SKM-1 treated with dmso at 0.1 percent for 144 hours (cell line): ENCODE data around the gene SF3A2.

Experiments
- DNase-seq: peaks from one replicate; lab custom pipeline; 2025; ENCODE audit not compliant: unreplicated experiment; lab: John Stamatoyannopoulos, UW

Gene SF3A2

GRCh38 chr19:2239771-2240770 is 3.4 kb downstream of the SF3A2 start:
- DNase-seq, result no peak

GRCh38 chr19:2240881-2241760 is 4.5 kb downstream of the SF3A2 start:
- DNase-seq, result no peak

GRCh38 chr19:2242092-2242537 is 5.5 kb downstream of the SF3A2 start:
- no peak for DNase-seq

- DNase-seq, result no peak
Observed at GRCh38 chr19:2242816-2243215, 6.2 kb downstream of the SF3A2 start.

GRCh38 chr19:2243274-2244124 is 6.9 kb downstream of the SF3A2 start:
- DNase-seq, result no peak

GRCh38 chr19:2244125-2244411 is 7.4 kb downstream of the SF3A2 start:
- no peak for DNase-seq

GRCh38 chr19:2244486-2244885 is 7.9 kb downstream of the SF3A2 start:
- no peak for DNase-seq

- DNase-seq, result no peak
Observed at GRCh38 chr19:2245273-2245672, 8.6 kb downstream of the SF3A2 start.

- DNase-seq, result no peak
Observed at GRCh38 chr19:2246014-2246620, 9.5 kb downstream of the SF3A2 start.

- no peak for DNase-seq
Observed at GRCh38 chr19:2246801-2247361, 10.3 kb downstream of the SF3A2 start.

GRCh38 chr19:2247433-2248101 is 10.9 kb downstream of the SF3A2 start:
- DNase-seq, result no peak

- no peak for DNase-seq
Observed at GRCh38 chr19:2248136-2249009, 11.7 kb downstream of the SF3A2 start.

GRCh38 chr19:2249010-2249866 is 12.6 kb downstream of the SF3A2 start, which contains the start of gene AMH:
TSS of gene AMH (plus strand) at chr19:2249323. CDS start at chr19:2249333, 10 bp downstream.
- DNase-seq, result no peak

- no peak for DNase-seq
Observed at GRCh38 chr19:2249880-2250765, 13.5 kb downstream of the SF3A2 start.

- no peak for DNase-seq
Observed at GRCh38 chr19:2250766-2251105, 14.1 kb downstream of the SF3A2 start.

- DNase-seq, result no peak
Observed at GRCh38 chr19:2251106-2252054, 14.8 kb downstream of the SF3A2 start.
